ENCODE measurements around the gene CIBAR2. TPM values are rescaled to one million over a fixed set of nuclear protein-coding genes. Genes with fewer than 3 reads are reported as not detected.
A peak's percentile ranks its signal among the peaks of the same experiment; 100 is the strongest.

Gene CIBAR2
- total RNA-seq, 6 experiments from 2014 or later: not detected

GRCh38 chr16:85072947-85073346 lies 39.3 kb downstream of the CIBAR2 start:
- Mint-ChIP-seq H3K27me3 (ENCODE audit: insufficient read depth) (no peaks in the 10 kb centered on the region; the same call in 1 of the 2 replicates), H3K4me1 (ENCODE audit: low read depth) (peaks cover 9% of the 10 kb centered on the region), H3K27ac (0 out of 2 replicates have a peak overlapping the region, but pooled peaks have one; percentile 31), H3K36me3 (ENCODE audit: low read depth) (peaks cover 25% of the 10 kb centered on the region), H3K4me3 (no peak overlapping the region), H3K9me3 (no peaks in the 10 kb centered on the region)
- no peak for TF ChIP-seq CTCF (IDR thresholded peaks at IDR 0.05)
- DNase-seq: peak; percentile 62

- no peak overlapping the region for H3K27ac Mint-ChIP-seq
- H3K27me3 Mint-ChIP-seq (ENCODE audit: insufficient read depth): no peaks in the 10 kb centered on the region; the same call in 1 of the 2 replicates
- DNase-seq: no peak
- no peak for TF ChIP-seq CTCF (IDR thresholded peaks at IDR 0.05)
- H3K9me3 Mint-ChIP-seq: no peaks in the 10 kb centered on the region
- H3K4me1 Mint-ChIP-seq (ENCODE audit: low read depth): peaks cover 9% of the 10 kb centered on the region
- no peak overlapping the region for H3K4me3 Mint-ChIP-seq
- peaks cover 25% of the 10 kb centered on the region for H3K36me3 Mint-ChIP-seq (ENCODE audit: low read depth)
Measured at GRCh38 chr16:85072076-85072860, 40.0 kb downstream of the CIBAR2 start.

GRCh38 chr16:85069171-85069570 lies 43.1 kb downstream of the CIBAR2 start:
- peaks cover 9% of the 10 kb centered on the region for H3K4me1 Mint-ChIP-seq (ENCODE audit: low read depth)
- H3K4me3 Mint-ChIP-seq: no peak overlapping the region
- no peaks in the 10 kb centered on the region for H3K9me3 Mint-ChIP-seq
- no peak for DNase-seq
- H3K27ac Mint-ChIP-seq: no peak overlapping the region
- TF ChIP-seq CTCF (IDR thresholded peaks at IDR 0.05): no peak
- H3K36me3 Mint-ChIP-seq (ENCODE audit: low read depth): peaks cover 10% of the 10 kb centered on the region
- no peaks in the 10 kb centered on the region; the same call in 1 of the 2 replicates for H3K27me3 Mint-ChIP-seq (ENCODE audit: insufficient read depth)

GRCh38 chr16:85068746-85069145 lies 43.5 kb downstream of the CIBAR2 start:
- Mint-ChIP-seq H3K9me3 (no peaks in the 10 kb centered on the region), H3K36me3 (ENCODE audit: low read depth) (peaks cover 10% of the 10 kb centered on the region), H3K27ac (no peak overlapping the region), H3K4me3 (no peak overlapping the region), H3K4me1 (ENCODE audit: low read depth) (peaks cover 9% of the 10 kb centered on the region), H3K27me3 (ENCODE audit: insufficient read depth) (no peaks in the 10 kb centered on the region; the same call in 1 of the 2 replicates)
- no peak for DNase-seq
- no peak for TF ChIP-seq CTCF (IDR thresholded peaks at IDR 0.05)

GRCh38 chr16:85067426-85067825 lies 44.8 kb downstream of the CIBAR2 start:
- DNase-seq: no peak
- Mint-ChIP-seq H3K4me3 (no peak overlapping the region), H3K27me3 (ENCODE audit: insufficient read depth) (no peaks in the 10 kb centered on the region; the same call in 1 of the 2 replicates), H3K9me3 (no peaks in the 10 kb centered on the region), H3K27ac (no peak overlapping the region), H3K4me1 (ENCODE audit: low read depth) (peaks cover 1% of the 10 kb centered on the region; the same call in 1 of the 2 replicates), H3K36me3 (ENCODE audit: low read depth) (peaks cover 6% of the 10 kb centered on the region)
- TF ChIP-seq CTCF (IDR thresholded peaks at IDR 0.05): no peak

Measured in HFFc6 (cell line).